SK-N-SH (cell line): ENCODE results near the gene ASB14. TPM values are rescaled to one million over a fixed set of nuclear protein-coding genes. Genes with fewer than 3 reads are reported as not detected.

Experiments
- CTCF ChIA-PET: fragments of 300-600, 350-600 bp; formaldehyde crosslinking; extraction: SDS; loops from one replicate; lab custom pipeline; 2021; lab: Yijun Ruan, JAX
- POLR2A ChIA-PET: fragments of 350-600 bp; sonication (Branson Sonifier 250); formaldehyde crosslinking; extraction: SDS; loops from one replicate; lab custom pipeline; 2020; ENCODE audit warnings: antibody characterized with exemption, inconsistent platforms; lab: Yijun Ruan, JAX
- DNase-seq: peaks from one replicate; pipeline ENCODE4 v3.0.0; 2012
- H2AFZ ChIP-seq: fragments of 200-600 bp; sonication (generic); 2 replicates; pipeline ENCODE4 v1.8.1; 2016; ENCODE audit warnings: antibody characterized with exemption, mild to moderate bottlenecking, low read depth
- H3F3A ChIP-seq: fragments of 200-600 bp; sonication (generic); replicated peaks from 2 replicates; pipeline ENCODE3; 2016; ENCODE audit warnings: antibody characterized with exemption, mild to moderate bottlenecking; ENCODE audit not compliant: insufficient read depth
- H3K27ac ChIP-seq, 2 experiments: fragments of 200-500 bp in 1 of 2; fragments of 200-600 bp in 1 of 2; sonication (Bioruptor generic) in 1 of 2; sonication (generic), shearing (Covaris generic) in 1 of 2; 2 replicates each; pipeline versions ENCODE4 v1.5.1 to v1.6.1; 2014 to 2016; ENCODE audit warnings: low read depth in 2 of 2, inconsistent platforms in 1 of 2, low read length in 1 of 2, mild to moderate bottlenecking in 1 of 2, mixed read lengths in 1 of 2
- H3K27me3 ChIP-seq: fragments of 200-600 bp; sonication (generic), shearing (Covaris generic); 2 replicates; pipeline ENCODE4 v1.6.1; 2016; ENCODE audit warnings: mixed run types; ENCODE audit not compliant: insufficient read depth
- H3K36me3 ChIP-seq, 2 experiments: fragments of 200-500 bp in 1 of 2; fragments of 200-600 bp in 1 of 2; sonication (Bioruptor generic) in 1 of 2; sonication (generic) in 1 of 2; replicated peaks in 1 of 2; 2 replicates each; pipeline versions ENCODE3 to v1.5.1; 2014 to 2016; ENCODE audit warnings: low read length in 1 of 2, mild to moderate bottlenecking in 1 of 2; ENCODE audit not compliant: insufficient read depth in 2 of 2, control insufficient read depth in 1 of 2
- H3K4me1 ChIP-seq, 2 experiments: fragments of 200-500 bp in 1 of 2; fragments of 200-600 bp in 1 of 2; sonication (Bioruptor generic) in 1 of 2; sonication (generic), shearing (Covaris generic) in 1 of 2; 2 replicates each; pipeline versions ENCODE4 v1.5.1 to v1.6.1; 2014 to 2016; ENCODE audit warnings: low read depth in 1 of 2, low read length in 1 of 2, mixed run types in 1 of 2; ENCODE audit not compliant: insufficient read depth in 2 of 2, control insufficient read depth in 1 of 2
- H3K4me2 ChIP-seq: fragments of 200-600 bp; sonication (generic), shearing (Covaris generic); 2 replicates; pipeline ENCODE4 v1.6.1; 2017; ENCODE audit warnings: mixed run types
- H3K4me3 ChIP-seq, 2 experiments: fragments of 200-500 bp in 1 of 2; fragments of 200-600 bp in 1 of 2; sonication (Bioruptor generic) in 1 of 2; sonication (generic), shearing (Covaris generic) in 1 of 2; 2 replicates each; pipeline versions ENCODE4 v1.5.1 to v1.8.1; 2014 to 2016; ENCODE audit warnings: low read depth in 2 of 2, inconsistent platforms in 1 of 2, low read length in 1 of 2, mild to moderate bottlenecking in 1 of 2, mixed read lengths in 1 of 2, moderate library complexity in 1 of 2
- H3K79me2 ChIP-seq: fragments of 200-600 bp; sonication (generic); 2 replicates; pipeline ENCODE4 v1.8.1; 2017; ENCODE audit warnings: mild to moderate bottlenecking; ENCODE audit not compliant: insufficient read depth
- H3K9ac ChIP-seq: fragments of 200-600 bp; sonication (generic); 2 replicates; pipeline ENCODE4 v1.6.1; 2017; ENCODE audit warnings: mixed run types
- H3K9me2 ChIP-seq: fragments of 200-600 bp; sonication (generic); 2 replicates; pipeline ENCODE4 v1.6.1; 2017; ENCODE audit warnings: mixed run types
- H3K9me3 ChIP-seq: fragments of 200-600 bp; sonication (generic); 2 replicates; pipeline ENCODE4 v1.6.1; 2017; ENCODE audit warnings: mixed run types, mild to moderate bottlenecking, moderate library complexity
- H4K20me1 ChIP-seq: fragments of 200-600 bp; sonication (generic); 2 replicates; pipeline ENCODE4 v1.6.1; 2017; ENCODE audit warnings: mild to moderate bottlenecking, mixed run types; ENCODE audit not compliant: insufficient read depth
- CHD2 ChIP-seq: fragments of 150-350 bp; IDR thresholded peaks from 2 replicates; pipeline ENCODE4 v1.6.1; 2018; ENCODE audit warnings: low read length; ENCODE audit not compliant: partially characterized antibody
- CTCF ChIP-seq: fragments of 200-600 bp; sonication (generic); IDR thresholded peaks from 2 replicates; pipeline ENCODE4 v1.6.1; 2017; ENCODE audit warnings: antibody characterized with exemption, mild to moderate bottlenecking, moderate library complexity
- ELF1 ChIP-seq: IDR thresholded peaks from 2 replicates; pipeline ENCODE4 v1.4.0; 2012
- EZH2phosphoT487 ChIP-seq: fragments of 200-600 bp; sonication (generic); IDR thresholded peaks from 2 replicates; pipeline ENCODE4 v1.6.1; 2017; ENCODE audit warnings: low read depth, mixed run types, mild to moderate bottlenecking, antibody characterized with exemption, moderate library complexity, borderline replicate concordance
- FOSL2 ChIP-seq: IDR thresholded peaks from 2 replicates; pipeline ENCODE4 v1.4.0; 2012; ENCODE audit warnings: low read depth, mild to moderate bottlenecking, moderate library complexity, borderline replicate concordance
- FOXM1 ChIP-seq: IDR thresholded peaks from 2 replicates; pipeline ENCODE4 v1.4.0; 2012; ENCODE audit warnings: low read depth, mild to moderate bottlenecking
- IRF3 ChIP-seq: fragments of 150-350 bp; IDR thresholded peaks from 2 replicates; pipeline ENCODE4 v1.6.1; 2016; ENCODE audit warnings: mild to moderate bottlenecking, low read depth, low read length
- MEF2A ChIP-seq: IDR thresholded peaks from 2 replicates; pipeline ENCODE4 v1.4.0; 2012; ENCODE audit warnings: low read depth, borderline replicate concordance
- NFIC ChIP-seq: IDR thresholded peaks from 2 replicates; pipeline ENCODE4 v1.4.0; 2012; ENCODE audit warnings: borderline replicate concordance
- NRF1 ChIP-seq: IDR thresholded peaks from 2 replicates; pipeline ENCODE4 v1.6.1; 2012; ENCODE audit warnings: low read depth, mild to moderate bottlenecking, low read length
- RCOR1 ChIP-seq: fragments of 150-350 bp; IDR thresholded peaks from 2 replicates; pipeline ENCODE4 v1.6.1; 2017; ENCODE audit warnings: antibody characterized with exemption, low read length
- RFX5 ChIP-seq: IDR thresholded peaks from 2 replicates; pipeline ENCODE4 v1.6.1; 2012; ENCODE audit warnings: mild to moderate bottlenecking, improper control_type of control experiment, low read length
- SIN3A ChIP-seq: IDR thresholded peaks from 2 replicates; pipeline ENCODE4 v1.6.1; 2012; ENCODE audit warnings: low read depth, mild to moderate bottlenecking, low read length, moderate library complexity, borderline replicate concordance
- SMC3 ChIP-seq: IDR thresholded peaks from 2 replicates; pipeline ENCODE4 v1.6.1; 2012; ENCODE audit warnings: low read depth, low read length, improper control_type of control experiment
- TCF12 ChIP-seq: IDR thresholded peaks from 2 replicates; pipeline ENCODE4 v1.4.0; 2012
- polyA plus RNA-seq, 3 experiments: library from polyadenylated mRNA; depleted of rRNA; stranded (reverse); fragments of >200 nt; gene quantifications; 2 replicates each; pipeline ENCODE4 v1.2.3, GENCODE V29; 2012
- TF ChIP-seq, protein P1 (sequence below): IDR thresholded peaks from 2 replicates; pipeline ENCODE4 v1.4.0; 2012; ENCODE audit warnings: low read depth
- TF ChIP-seq, protein P2 (sequence below): IDR thresholded peaks from 2 replicates; pipeline ENCODE4; 2012
- TF ChIP-seq, protein P3 (sequence below): fragments of 150-350 bp; IDR thresholded peaks from 2 replicates; pipeline ENCODE4 v1.6.1; 2017; ENCODE audit warnings: antibody characterized with exemption, low read length, low read depth, borderline replicate concordance

Gene ASB14
- polyA plus RNA-seq, 1 of the 3 experiments (the other 2 are of a cell fraction): not detected

GRCh38 chr3:57261119-57261518 lies 31.4 kb downstream of the ASB14 start (continued):
- TF ChIP-seq IRF3 (no peak), CHD2 (no peak)

DNA sequence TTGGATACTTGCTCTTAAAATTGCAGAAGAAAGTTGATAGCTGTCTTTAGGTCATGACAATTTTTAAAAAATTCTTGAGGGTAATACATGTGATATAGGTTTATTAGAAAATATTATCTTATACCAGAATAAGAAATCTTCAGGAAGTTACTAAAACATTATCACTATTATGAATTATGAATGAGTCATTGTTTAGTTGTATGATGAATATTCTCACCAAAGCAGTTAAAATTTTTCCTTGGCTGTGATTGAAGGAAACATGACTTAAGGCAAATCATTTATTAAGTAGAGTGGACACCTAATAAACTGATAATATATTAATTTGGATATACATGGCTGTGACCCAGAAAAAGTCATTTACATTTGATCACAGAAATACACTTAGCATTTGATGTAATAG lies 34.8 kb downstream of the ASB14 start:
- Histone ChIP-seq H4K20me1 (no peaks in the 10 kb centered on the region), H3K27ac (no peak overlapping the region), H3K79me2 (no peaks in the 10 kb centered on the region), H3K4me3 (no peak overlapping the region), H2AFZ (no peak overlapping the region), H3K36me3 (peaks cover 41 to 61% of the 10 kb centered on the region in 2 experiments), H3K4me1 (no peaks in the 10 kb centered on the region; a peak in 1 of 4 replicates), H3K9me2 (no peaks in the 10 kb centered on the region), H3K9me3 (no peaks in the 10 kb centered on the region), H3K4me2 (no peak overlapping the region), H3K27me3 (no peaks in the 10 kb centered on the region), H3K9ac (no peak overlapping the region), H3F3A (no peaks in the 10 kb centered on the region)
- POLR2A ChIA-PET: no interaction called here
- no peak for TF ChIP-seq FOSL2
- no peak for TF ChIP-seq TCF12
- TF ChIP-seq, protein P1, sequence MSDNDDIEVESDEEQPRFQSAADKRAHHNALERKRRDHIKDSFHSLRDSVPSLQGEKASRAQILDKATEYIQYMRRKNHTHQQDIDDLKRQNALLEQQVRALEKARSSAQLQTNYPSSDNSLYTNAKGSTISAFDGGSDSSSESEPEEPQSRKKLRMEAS: no peak
- no peak for TF ChIP-seq FOXM1
- no peak for TF ChIP-seq NRF1
- no peak for TF ChIP-seq MEF2A
- TF ChIP-seq RFX5: no peak
- no peak for TF ChIP-seq SIN3A
- no peak for TF ChIP-seq IRF3
- no peak for TF ChIP-seq ELF1
- TF ChIP-seq NFIC: no peak
- TF ChIP-seq, protein P2, sequence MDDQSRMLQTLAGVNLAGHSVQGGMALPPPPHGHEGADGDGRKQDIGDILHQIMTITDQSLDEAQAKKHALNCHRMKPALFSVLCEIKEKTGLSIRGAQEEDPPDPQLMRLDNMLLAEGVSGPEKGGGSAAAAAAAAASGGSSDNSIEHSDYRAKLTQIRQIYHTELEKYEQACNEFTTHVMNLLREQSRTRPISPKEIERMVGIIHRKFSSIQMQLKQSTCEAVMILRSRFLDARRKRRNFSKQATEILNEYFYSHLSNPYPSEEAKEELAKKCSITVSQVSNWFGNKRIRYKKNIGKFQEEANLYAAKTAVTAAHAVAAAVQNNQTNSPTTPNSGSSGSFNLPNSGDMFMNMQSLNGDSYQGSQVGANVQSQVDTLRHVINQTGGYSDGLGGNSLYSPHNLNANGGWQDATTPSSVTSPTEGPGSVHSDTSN: no peak
- TF ChIP-seq RCOR1: no peak
- no peak for TF ChIP-seq EZH2phosphoT487
- no peak for TF ChIP-seq SMC3
- TF ChIP-seq, protein P3, sequence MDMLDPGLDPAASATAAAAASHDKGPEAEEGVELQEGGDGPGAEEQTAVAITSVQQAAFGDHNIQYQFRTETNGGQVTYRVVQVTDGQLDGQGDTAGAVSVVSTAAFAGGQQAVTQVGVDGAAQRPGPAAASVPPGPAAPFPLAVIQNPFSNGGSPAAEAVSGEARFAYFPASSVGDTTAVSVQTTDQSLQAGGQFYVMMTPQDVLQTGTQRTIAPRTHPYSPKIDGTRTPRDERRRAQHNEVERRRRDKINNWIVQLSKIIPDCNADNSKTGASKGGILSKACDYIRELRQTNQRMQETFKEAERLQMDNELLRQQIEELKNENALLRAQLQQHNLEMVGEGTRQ: no peak
- TF ChIP-seq CTCF: no peak
- DNase-seq: no peak
- CTCF ChIA-PET: interaction anchor here (1.1 to 1.2 kb wide), 2 partner anchors 10 to 157 kb away, joined by 3 to 4 read pairs; no protein-coding TSS in a partner anchor
